H1 (cell line): ENCODE data around the gene GLIS2. TPM values are rescaled to one million over a fixed set of nuclear protein-coding genes. Genes with fewer than 3 reads are reported as not detected.

Source experiments
- CTCF ChIA-PET: fragments of 300-600 bp; sonication (Branson Sonifier 250); formaldehyde crosslinking; loops from one replicate; lab custom pipeline; 2021; ENCODE audit not compliant: partially characterized antibody; lab: Charles Lee
- POLR2A ChIA-PET: fragments of 300-600 bp; sonication (Branson Sonifier 250); formaldehyde crosslinking; loops from one replicate; lab custom pipeline; 2021; ENCODE audit warnings: inconsistent platforms; ENCODE audit not compliant: partially characterized antibody; lab: Charles Lee
- DNase-seq, 2 experiments: peaks; one replicate each; pipeline versions ENCODE4 v3.0.0 to v3.0.0-alpha.2; 2010 to 2022; ENCODE audit warnings: low spot score in 2 of 2, low read depth in 1 of 2, mixed read lengths in 1 of 2
- FAIRE-seq: peaks from 2 replicates; lab custom pipeline; 2011; peaks lifted over from hg19 to GRCh38; lab: Jason Lieb, UNC
- H2AFZ ChIP-seq: 2 replicates; pipeline ENCODE4 v1.8.1; 2012; ENCODE audit warnings: low read length, inconsistent platforms
- H2AK5ac ChIP-seq: 2 replicates; pipeline ENCODE4 v1.6.1; 2013; ENCODE audit warnings: low read depth, low read length
- H2BK120ac ChIP-seq: replicated peaks from 2 replicates; pipeline ENCODE3; 2013; ENCODE audit warnings: low read depth, low read length, inconsistent platforms
- H2BK12ac ChIP-seq: 2 replicates; pipeline ENCODE4 v1.6.1; 2013; ENCODE audit warnings: low read depth, low read length
- H2BK15ac ChIP-seq: 2 replicates; pipeline ENCODE4 v1.6.1; 2013; ENCODE audit warnings: low read length
- H2BK20ac ChIP-seq: 2 replicates; pipeline ENCODE4 v1.6.1; 2013; ENCODE audit warnings: low read length
- H2BK5ac ChIP-seq: 2 replicates; pipeline ENCODE4 v1.6.1; 2013; ENCODE audit warnings: low read depth, low read length
- H3K14ac ChIP-seq: 2 replicates; pipeline ENCODE4 v1.6.1; 2013; ENCODE audit warnings: inconsistent platforms; ENCODE audit not compliant: insufficient read length
- H3K18ac ChIP-seq: 2 replicates; pipeline ENCODE4 v1.6.1; 2013; ENCODE audit warnings: low read length; ENCODE audit errors: extremely low read depth
- H3K23ac ChIP-seq: 2 replicates; pipeline ENCODE4 v1.6.1; 2013; ENCODE audit warnings: inconsistent platforms; ENCODE audit not compliant: insufficient read length
- H3K23me2 ChIP-seq: 2 replicates; pipeline ENCODE4 v1.6.1; 2013; ENCODE audit warnings: low read depth, low read length
- H3K27ac ChIP-seq: 2 replicates; pipeline ENCODE4 v1.6.1; 2011; ENCODE audit warnings: low read depth, low read length, inconsistent platforms
- H3K27me3 ChIP-seq, 4 experiments: replicated peaks in 1 of 4; 1 replicate in 1 of 4; 2 replicates in 3 of 4; pipeline versions ENCODE4 v1.6.1 to v1.8.1; 2011 to 2013; ENCODE audit warnings: low read length in 3 of 4, mild to moderate bottlenecking in 3 of 4, inconsistent platforms in 2 of 4, mixed read lengths in 2 of 4, moderate library complexity in 1 of 4; ENCODE audit not compliant: control insufficient read depth in 3 of 4, insufficient read depth in 3 of 4; ENCODE audit errors: extremely low read depth in 1 of 4
- H3K36me3 ChIP-seq, 4 experiments: 2 replicates each; pipeline versions ENCODE4 v1.6.1 to v1.8.1; 2011 to 2013; ENCODE audit warnings: mild to moderate bottlenecking in 4 of 4, low read length in 3 of 4, moderate library complexity in 2 of 4, control low read depth in 1 of 4, inconsistent platforms in 1 of 4; ENCODE audit not compliant: insufficient read depth in 4 of 4, control insufficient read depth in 2 of 4
- H3K4ac ChIP-seq: replicated peaks from 2 replicates; pipeline ENCODE3; 2013; ENCODE audit warnings: low read length, low read depth, mixed read lengths, inconsistent platforms; ENCODE audit not compliant: insufficient read length
- H3K4me1 ChIP-seq, 4 experiments: replicated peaks in 1 of 4; 1 replicate in 1 of 4; 2 replicates in 3 of 4; pipeline versions ENCODE4 v1.6.1 to v1.8.1; 2011 to 2013; ENCODE audit warnings: low read length in 3 of 4, inconsistent platforms in 2 of 4, mixed read lengths in 1 of 4; ENCODE audit not compliant: insufficient read depth in 4 of 4, control insufficient read depth in 3 of 4
- H3K4me2 ChIP-seq, 2 experiments: 2 replicates each; pipeline versions ENCODE4 v1.6.1 to v1.8.1; 2011 to 2013; ENCODE audit warnings: low read depth in 2 of 2, low read length in 2 of 2, control low read depth in 1 of 2, inconsistent platforms in 1 of 2, mild to moderate bottlenecking in 1 of 2; ENCODE audit not compliant: insufficient read depth in 1 of 2
- H3K4me3 ChIP-seq, 4 experiments: fragments of 200-600, 300-600 bp in 1 of 4; sonication (generic), shearing (Covaris generic), sonication (Bioruptor Twin) in 1 of 4; 2 replicates each; pipeline versions ENCODE4 v1.5.1 to v1.8.1; 2011 to 2016; ENCODE audit warnings: low read length in 4 of 4, low read depth in 3 of 4, control low read depth in 2 of 4, inconsistent platforms in 2 of 4, mild to moderate bottlenecking in 2 of 4, mixed read lengths in 1 of 4, moderate library complexity in 1 of 4; ENCODE audit not compliant: insufficient read depth in 2 of 4; ENCODE audit errors: extremely low read depth in 1 of 4
- H3K56ac ChIP-seq: replicated peaks from 2 replicates; pipeline ENCODE3; 2013; ENCODE audit warnings: low read depth, mild to moderate bottlenecking, mixed read lengths, low read length, inconsistent platforms; ENCODE audit not compliant: insufficient read length
- H3K79me1 ChIP-seq: 2 replicates; pipeline ENCODE4 v1.6.1; 2013; ENCODE audit warnings: low read depth, low read length, control low read depth
- H3K79me2 ChIP-seq, 2 experiments: 2 replicates each; pipeline versions ENCODE4 v1.6.1 to v1.8.1; 2012 to 2013; ENCODE audit warnings: low read length in 2 of 2, mild to moderate bottlenecking in 2 of 2, inconsistent platforms in 1 of 2; ENCODE audit not compliant: insufficient read depth in 2 of 2, control insufficient read depth in 1 of 2
- H3K9ac ChIP-seq, 4 experiments: replicated peaks in 1 of 4; 1 replicate in 1 of 4; 2 replicates in 3 of 4; pipeline versions ENCODE4 v1.6.1 to v1.8.1; 2011 to 2013; ENCODE audit warnings: low read depth in 3 of 4, low read length in 3 of 4, control low read depth in 2 of 4, mild to moderate bottlenecking in 2 of 4, moderate library complexity in 2 of 4, inconsistent platforms in 1 of 4; ENCODE audit errors: extremely low read depth in 1 of 4
- H3K9me3 ChIP-seq, 2 experiments: 2 replicates each; pipeline versions ENCODE4 v1.6.1 to v1.8.1; 2012 to 2013; ENCODE audit warnings: mild to moderate bottlenecking in 2 of 2, moderate library complexity in 2 of 2, control low read depth in 1 of 2, inconsistent platforms in 1 of 2, low read depth in 1 of 2, low read length in 1 of 2, mixed read lengths in 1 of 2; ENCODE audit not compliant: insufficient read depth in 2 of 2
- H4K20me1 ChIP-seq, 2 experiments: replicated peaks in 1 of 2; 2 replicates each; pipeline versions ENCODE3 to v1.8.1; 2011 to 2013; ENCODE audit warnings: inconsistent platforms in 2 of 2, low read length in 2 of 2, mild to moderate bottlenecking in 1 of 2; ENCODE audit not compliant: insufficient read depth in 2 of 2, control insufficient read depth in 1 of 2
- H4K5ac ChIP-seq: 2 replicates; pipeline ENCODE4 v1.6.1; 2013; ENCODE audit warnings: low read length, low read depth, mixed read lengths, inconsistent platforms; ENCODE audit not compliant: insufficient read length
- H4K8ac ChIP-seq: 2 replicates; pipeline ENCODE4 v1.8.0; 2013; ENCODE audit warnings: mild to moderate bottlenecking, moderate library complexity, low read length, inconsistent platforms; ENCODE audit not compliant: insufficient read depth; ENCODE audit errors: extremely low read depth
- H4K91ac ChIP-seq: replicated peaks from 2 replicates; pipeline ENCODE3; 2013; ENCODE audit warnings: low read length, mixed read lengths, inconsistent platforms; ENCODE audit not compliant: insufficient read length
- BCL11A ChIP-seq, 2 experiments: IDR thresholded peaks; one replicate each; pipeline ENCODE4 v1.6.1; 2011; ENCODE audit warnings: low read depth in 2 of 2, low read length in 2 of 2, mild to moderate bottlenecking in 2 of 2
- BRCA1 ChIP-seq: IDR thresholded peaks from 2 replicates; pipeline ENCODE4 v1.6.1; 2012; ENCODE audit warnings: low read depth, low read length, improper control_type of control experiment
- CHD1 ChIP-seq: IDR thresholded peaks from 2 replicates; pipeline ENCODE4 v1.6.1; 2012; ENCODE audit warnings: low read depth, low read length, improper control_type of control experiment
- JUND ChIP-seq: IDR thresholded peaks from 2 replicates; pipeline ENCODE4 v1.6.1; 2011; ENCODE audit warnings: mild to moderate bottlenecking, improper control_type of control experiment, low read length
- RBBP5 ChIP-seq: IDR thresholded peaks from 2 replicates; pipeline ENCODE4 v1.7.1; 2012; ENCODE audit warnings: low read depth, mild to moderate bottlenecking, inconsistent platforms, low read length, moderate library complexity, borderline replicate concordance
- RXRA ChIP-seq: IDR thresholded peaks from 2 replicates; pipeline ENCODE4 v1.6.1; 2011; ENCODE audit warnings: low read depth, mild to moderate bottlenecking, low read length, moderate library complexity; ENCODE audit not compliant: insufficient read depth
- SP2 ChIP-seq: IDR thresholded peaks from 2 replicates; pipeline ENCODE4 v1.6.1; 2012; ENCODE audit warnings: mild to moderate bottlenecking, low read length, inconsistent platforms
- TCF12 ChIP-seq: IDR thresholded peaks from 2 replicates; pipeline ENCODE4 v1.6.1; 2011; ENCODE audit warnings: low read depth, mild to moderate bottlenecking, low read length
- TEAD4 ChIP-seq: IDR thresholded peaks from 2 replicates; pipeline ENCODE4 v1.6.1; 2012; ENCODE audit warnings: low read depth, low read length, inconsistent platforms, mixed read lengths
- WGBS, 2 experiments: shearing (Covaris generic) in 1 of 2; methylation state at CpG; one replicate each; pipeline versions ENCODE4 v1.1.6 to v1.1.7; 2013 to 2015; ENCODE audit warnings: low lambda C conversion rate in 2 of 2, mixed read lengths in 2 of 2, inconsistent platforms in 1 of 2, low coverage in 1 of 2, missing lambda C conversion rate in 1 of 2; ENCODE audit not compliant: insufficient replicate concordance in 2 of 2, insufficient coverage in 1 of 2, insufficient read length in 1 of 2; ENCODE audit errors: extremely low coverage in 1 of 2, missing lambda C conversion rate in 1 of 2; 5-methylcytosine and 5-hydroxymethylcytosine counted together
- polyA plus RNA-seq, 7 experiments: library from polyadenylated mRNA; depleted of rRNA in 3 of 7; stranded (reverse) in 5 of 7; unstranded in 2 of 7; fragments of >200 nt in 5 of 7; fragments of 200-250 nt in 2 of 7; gene quantifications; 1 replicate in 5 of 7; 2 replicates in 1 of 7; 4 replicates in 1 of 7; pipeline versions ENCODE4 v1.2.1 to v1.2.3, GENCODE V29; 2011 to 2013; ENCODE audit warnings: missing spikeins in 2 of 7, mixed read lengths in 2 of 7
- total RNA-seq: library from RNA; stranded (reverse); fragmentation: NEBNext Ultra II Directional; extraction: Animal tissue kit (Norgen Biotek cat#: 25700); gene quantifications from 2 replicates; pipeline ENCODE4 v1.2.1, GENCODE V29; 2021

Gene GLIS2
- total and polyA plus RNA-seq, 2 of the 8 experiments (the other 6 are each of a cell fraction or from before 2014, with no cell fraction given): 4.3 to 17.4 TPM

GRCh38 chr16:4378161-4378666, 62.3 kb downstream of the GLIS2 start:
- Histone ChIP-seq H2BK120ac (no peak overlapping the region), H3K27ac (no peak overlapping the region), H3K36me3 (peaks cover 0 to 18% (median 2%) of the 10 kb centered on the region in 4 experiments; a peak in 4 of 8 replicates), H4K20me1 (peaks cover 2 to 29% of the 10 kb centered on the region in 2 experiments), H3K23me2 (no peaks in the 10 kb centered on the region; the same call in 1 of the 2 replicates), H3K23ac (no peak overlapping the region), H2BK5ac (peak overlapping the region; percentile 83; the same call in 1 of the 2 replicates), H4K8ac (no peak overlapping the region; the same call in 1 of the 2 replicates), H2AFZ (no peak overlapping the region), H2BK15ac (0 out of 2 replicates have a peak overlapping the region, but pooled peaks have one; percentile 46), H2AK5ac (0 out of 2 replicates have a peak overlapping the region, but pooled peaks have one; percentile 59), H3K4me3 (no peak overlapping the region), H2BK20ac (peak overlapping the region; percentile 72; the same call in 1 of the 2 replicates), H3K18ac (peak overlapping the region; percentile 16; the same call in 1 of the 2 replicates), H3K79me2 (peaks cover 0 to 11% of the 10 kb centered on the region in 2 experiments; a peak in 1 of 4 replicates), H3K4me1 (peaks cover 4 to 53% (median 44%) of the 10 kb centered on the region in 4 experiments), H4K91ac (peak overlapping the region; percentile 66), H4K5ac (no peak overlapping the region), H2BK12ac (0 out of 2 replicates have a peak overlapping the region, but pooled peaks have one; percentile 63), H3K56ac (no peak overlapping the region), H3K4ac (peak overlapping the region; percentile 12), H3K27me3 (no peaks in the 10 kb centered on the region), H3K9me3 (no peaks in the 10 kb centered on the region), H3K9ac (no peak overlapping the region), H3K79me1 (peaks cover 3% of the 10 kb centered on the region; the same call in 1 of the 2 replicates), H3K14ac (no peak overlapping the region), H3K4me2 (no peak overlapping the region; a peak in 1 of 4 replicates)
- FAIRE-seq: no peak
- 90% methylated on average over 14 of the region's 15 CpGs; no CpG with 5 or more reads in 1 of the 2 experiments for WGBS, 2 experiments
- POLR2A ChIA-PET: interaction anchor here (1.4 to 11.7 kb wide), 7 partner anchors 9 to 30 kb away, joined by 4 to 223 read pairs (median 12); partner anchors contain the start of gene PAM16
- CTCF ChIA-PET: interaction anchor here (0.6 to 24.8 kb wide), 18 partner anchors 8 to 395 kb away, joined by 3 to 659 read pairs (median 4); no protein-coding TSS in a partner anchor
- DNase-seq: no peak
- no peak for TF ChIP-seq BRCA1
- no peak for TF ChIP-seq SP2
- TF ChIP-seq BCL11A (IDR thresholded peaks at IDR 0.05; ENCODE audit: low read depth in 2 of 2, low read length in 2 of 2): no peak
- TF ChIP-seq RXRA: no peak
- TF ChIP-seq TEAD4: no peak
- no peak for TF ChIP-seq TCF12
- TF ChIP-seq JUND: no peak
- no peak for TF ChIP-seq CHD1
- TF ChIP-seq RBBP5: no peak
